Measurements from ENCODE around the gene ASB8. TPM values are rescaled to one million over a fixed set of nuclear protein-coding genes. Genes with fewer than 3 reads are reported as not detected.
"Not testable (repeated sequence)": the region's sequence is repeated elsewhere in the genome, so short reads cannot be mapped to it uniquely, and the experiment has no call there.

ASB8 gene
- polyA plus RNA-seq, 3 donors from 2014 or later, result 68.0 to 140 (median 84.2) TPM

DNA sequence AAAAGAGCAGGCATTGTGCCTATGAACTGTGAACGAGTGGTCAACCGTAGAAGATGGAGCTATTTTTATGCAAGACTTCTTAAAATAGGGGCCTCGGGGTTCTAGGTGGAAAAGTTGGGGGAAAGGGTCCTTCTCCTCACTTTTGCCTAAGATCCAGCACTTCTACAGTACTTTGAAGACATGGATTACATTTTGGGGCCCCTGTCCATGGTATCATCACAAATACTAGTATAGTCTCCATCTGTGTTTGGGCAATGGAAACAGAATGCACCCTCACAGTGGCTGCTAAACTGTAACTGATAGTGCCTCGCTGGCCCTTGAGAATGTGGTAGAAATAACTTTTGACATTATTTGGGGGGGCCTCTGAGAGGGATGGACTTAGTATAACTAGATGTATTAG, 20.7 kb upstream of the ASB8 start:
- H3K4me3 Mint-ChIP-seq, result no peak overlapping the region
- DNase-seq, result no peak
- H3K36me3 Mint-ChIP-seq, result no peaks in the 10 kb centered on the region
- H3K9me3 Mint-ChIP-seq, result no peaks in the 10 kb centered on the region
- no peak overlapping the region for H3K27ac Mint-ChIP-seq
- H3K4me1 Mint-ChIP-seq, result peaks cover 8% of the 10 kb centered on the region in 2 donors
- H3K27me3 Mint-ChIP-seq (ENCODE audit: low read depth in 3 of 3), result peaks cover 5 to 8% (median 7%) of the 10 kb centered on the region in 3 donors

GRCh38 chr12:48176417-48176751, 19.1 kb upstream of the ASB8 start:
- Mint-ChIP-seq H3K36me3 (no peaks in the 10 kb centered on the region), H3K4me3 (no peak overlapping the region), H3K4me1 (no peaks in the 10 kb centered on the region), H3K27ac (no peak overlapping the region), H3K9me3 (no peaks in the 10 kb centered on the region), H3K27me3 (ENCODE audit: low read depth in 3 of 3) (peaks cover 1 to 10% (median 3%) of the 10 kb centered on the region in 3 donors)
- DNase-seq, result no peak

DNA sequence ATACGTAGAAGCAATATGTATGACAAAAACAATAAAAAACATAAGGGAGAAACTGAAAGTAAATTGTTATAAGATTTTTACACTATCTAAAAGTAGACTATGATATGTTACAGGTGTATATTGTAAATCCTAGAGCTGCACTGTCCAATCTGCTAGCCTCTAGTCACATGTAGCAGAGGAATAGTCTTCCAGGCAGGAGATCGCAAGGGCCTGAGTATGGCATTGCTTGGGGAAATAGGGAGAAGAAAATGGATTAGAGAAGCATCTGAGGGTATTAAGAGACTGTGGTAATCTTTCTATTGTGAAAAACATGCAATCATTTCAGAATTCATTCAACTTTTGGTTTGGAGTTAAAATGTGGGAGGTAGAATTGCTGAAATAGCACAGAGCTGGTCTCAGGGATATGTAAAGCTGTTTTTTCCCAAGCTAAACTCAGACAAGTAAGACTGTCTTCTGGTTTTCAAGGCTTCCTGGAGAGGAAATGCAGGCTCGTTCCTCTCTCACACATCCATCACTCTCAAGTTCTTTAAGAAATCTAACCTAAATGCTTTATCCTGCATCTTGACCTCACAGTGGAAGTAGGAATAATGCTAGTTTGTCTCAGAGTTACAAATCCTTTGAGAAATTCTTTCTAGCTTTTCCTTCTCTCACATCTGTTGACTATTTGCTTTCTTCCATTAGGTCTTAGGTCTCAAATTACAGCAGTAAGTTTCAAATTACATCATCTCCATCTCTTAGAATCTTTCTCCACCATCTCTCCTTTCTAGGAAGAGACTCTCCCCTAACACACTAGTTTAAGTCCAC, 18.5 kb upstream of the ASB8 start:
- H3K27me3 Mint-ChIP-seq (ENCODE audit: low read depth in 3 of 3), result peaks cover 1 to 6% (median 3%) of the 10 kb centered on the region in 3 donors
- H3K9me3 Mint-ChIP-seq, result no peaks in the 10 kb centered on the region
- H3K27ac Mint-ChIP-seq, result peak overlapping the region in 1 of 6 donors; percentile 5
- no peaks in the 10 kb centered on the region for H3K36me3 Mint-ChIP-seq
- H3K4me3 Mint-ChIP-seq, result peak overlapping the region in 1 of 5 donors; percentile 33
- no peaks in the 10 kb centered on the region for H3K4me1 Mint-ChIP-seq
- DNase-seq, result no peak

DNA sequence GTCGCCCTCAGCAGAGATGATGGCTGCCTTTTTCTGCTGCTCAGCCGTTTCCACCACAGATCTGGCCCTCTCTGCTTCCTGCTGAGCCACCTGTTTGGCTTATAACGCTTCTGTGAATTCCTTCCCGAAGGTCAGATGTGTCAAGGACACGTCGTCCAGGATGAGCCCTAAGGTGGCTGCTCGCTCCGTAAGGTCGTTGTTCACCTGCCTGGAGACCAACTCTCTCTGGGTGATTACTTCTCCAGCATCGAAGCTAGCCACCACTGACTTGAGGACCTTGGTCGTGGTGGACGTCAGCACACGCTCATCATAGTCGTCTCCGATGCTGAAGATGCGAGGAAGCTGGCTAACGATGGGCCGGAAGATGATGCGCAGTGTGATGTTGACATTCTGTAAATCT, 11.7 kb upstream of the ASB8 start:
- peaks cover 2 to 11% (median 2%) of the 10 kb centered on the region in 3 donors for H3K27me3 Mint-ChIP-seq (ENCODE audit: low read depth in 3 of 3)
- no peaks in the 10 kb centered on the region for H3K36me3 Mint-ChIP-seq
- H3K4me1 Mint-ChIP-seq, result no peaks in the 10 kb centered on the region
- H3K27ac Mint-ChIP-seq, result no peak overlapping the region
- no peak overlapping the region for H3K4me3 Mint-ChIP-seq
- DNase-seq, result no peak
- no peaks in the 10 kb centered on the region for H3K9me3 Mint-ChIP-seq

GRCh38 chr12:48165089-48165981, 8.0 kb upstream of the ASB8 start:
- H3K9me3 Mint-ChIP-seq, result no peaks in the 10 kb centered on the region
- no peak overlapping the region for H3K4me3 Mint-ChIP-seq
- H3K27me3 Mint-ChIP-seq (ENCODE audit: low read depth in 3 of 3), result peaks cover 0 to 10% (median 5%) of the 10 kb centered on the region in 3 donors
- DNase-seq, result peak; percentile 57 to 66 (median 59)
- H3K4me1 Mint-ChIP-seq, result no peaks in the 10 kb centered on the region
- H3K36me3 Mint-ChIP-seq, result no peaks in the 10 kb centered on the region
- no peak overlapping the region for H3K27ac Mint-ChIP-seq

DNA sequence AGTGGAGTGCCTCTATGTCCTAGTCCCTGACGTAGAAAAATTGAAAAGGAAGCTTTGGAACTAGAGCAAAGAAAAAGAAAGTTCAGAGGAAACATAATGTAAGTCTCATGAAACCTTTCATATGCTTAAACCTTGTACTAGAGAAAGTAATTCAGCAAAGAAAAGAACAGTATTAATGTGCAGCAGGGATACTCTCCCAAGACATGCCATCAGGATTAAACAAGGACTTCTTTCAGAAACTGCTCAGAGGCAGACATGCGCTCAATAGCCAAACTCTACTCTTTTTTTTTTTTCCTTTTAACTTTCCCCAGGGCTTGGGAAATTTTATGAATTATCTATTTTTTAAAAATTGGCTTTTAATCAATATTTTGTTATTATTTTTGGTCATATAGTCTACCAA, 7.1 kb upstream of the ASB8 start:
- no peaks in the 10 kb centered on the region for H3K4me1 Mint-ChIP-seq
- H3K36me3 Mint-ChIP-seq, result no peaks in the 10 kb centered on the region
- H3K27me3 Mint-ChIP-seq (ENCODE audit: low read depth in 3 of 3), result peaks cover 0 to 11% (median 6%) of the 10 kb centered on the region in 3 donors
- H3K9me3 Mint-ChIP-seq, result no peaks in the 10 kb centered on the region
- no peak overlapping the region for H3K27ac Mint-ChIP-seq
- no peak for DNase-seq
- no peak overlapping the region for H3K4me3 Mint-ChIP-seq

GRCh38 chr12:48163150-48163747, 5.9 kb upstream of the ASB8 start:
- no peak overlapping the region for H3K27ac Mint-ChIP-seq
- no peak for DNase-seq
- H3K4me3 Mint-ChIP-seq, result no peak overlapping the region
- H3K27me3 Mint-ChIP-seq (ENCODE audit: low read depth in 3 of 3), result peaks cover 0 to 11% (median 5%) of the 10 kb centered on the region in 3 donors
- H3K9me3 Mint-ChIP-seq, result no peaks in the 10 kb centered on the region
- peaks cover 1 to 3% of the 10 kb centered on the region in 2 donors for H3K4me1 Mint-ChIP-seq
- H3K36me3 Mint-ChIP-seq, result no peaks in the 10 kb centered on the region

- Mint-ChIP-seq H3K4me1 (peaks cover 22 to 24% of the 10 kb centered on the region in 2 donors), H3K4me3 (no peak overlapping the region), H3K27ac (no peak overlapping the region), H3K9me3 (no peaks in the 10 kb centered on the region), H3K27me3 (ENCODE audit: low read depth in 3 of 3) (peaks cover 6 to 17% (median 11%) of the 10 kb centered on the region in 3 donors), H3K36me3 (no peaks in the 10 kb centered on the region)
- no peak for DNase-seq
Measured at GRCh38 chr12:48160807-48161206, 3.5 kb upstream of the ASB8 start.

DNA sequence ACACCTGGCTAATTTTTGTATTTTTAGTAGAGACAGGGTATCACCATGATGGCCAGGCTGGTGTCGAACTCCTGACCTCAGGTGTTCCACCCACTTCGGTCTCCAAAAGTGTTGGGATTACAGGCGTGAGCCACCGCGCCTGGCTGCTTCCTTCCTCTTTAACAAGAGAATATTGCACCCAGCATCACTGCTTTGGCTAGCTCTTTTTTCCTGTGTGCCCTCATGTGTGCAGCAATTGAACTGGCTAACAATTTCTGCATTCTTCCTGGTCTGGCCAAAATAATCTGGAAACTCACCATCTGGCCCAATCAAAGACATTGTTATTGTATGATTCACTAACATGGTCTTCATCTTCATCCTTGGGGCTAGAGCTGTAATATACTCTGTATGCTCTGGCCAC, 2.7 kb upstream of the ASB8 start:
- Mint-ChIP-seq H3K4me3 (no peak overlapping the region), H3K9me3 (no peaks in the 10 kb centered on the region), H3K27me3 (ENCODE audit: low read depth in 3 of 3) (peaks cover 6 to 15% (median 11%) of the 10 kb centered on the region in 3 donors), H3K4me1 (peaks cover 22 to 26% of the 10 kb centered on the region in 2 donors), H3K27ac (peak overlapping the region in 1 of 6 donors; percentile 23), H3K36me3 (no peaks in the 10 kb centered on the region)
- DNase-seq, result no peak

GRCh38 chr12:48157889-48158370, 615 bp upstream of the ASB8 start:
- Mint-ChIP-seq H3K4me3 (peak overlapping the region; percentile 89 to 99 (median 96)), H3K27ac (peak overlapping the region; percentile 92 to 98 (median 97)), H3K9me3 (no peaks in the 10 kb centered on the region), H3K27me3 (ENCODE audit: low read depth in 3 of 3) (peaks cover 6 to 13% (median 10%) of the 10 kb centered on the region in 3 donors), H3K4me1 (peaks cover 30 to 41% of the 10 kb centered on the region in 2 donors), H3K36me3 (peaks cover 4 to 7% (median 5%) of the 10 kb centered on the region in 3 donors)
- peak; percentile 14 to 36 (median 20) for DNase-seq

DNA sequence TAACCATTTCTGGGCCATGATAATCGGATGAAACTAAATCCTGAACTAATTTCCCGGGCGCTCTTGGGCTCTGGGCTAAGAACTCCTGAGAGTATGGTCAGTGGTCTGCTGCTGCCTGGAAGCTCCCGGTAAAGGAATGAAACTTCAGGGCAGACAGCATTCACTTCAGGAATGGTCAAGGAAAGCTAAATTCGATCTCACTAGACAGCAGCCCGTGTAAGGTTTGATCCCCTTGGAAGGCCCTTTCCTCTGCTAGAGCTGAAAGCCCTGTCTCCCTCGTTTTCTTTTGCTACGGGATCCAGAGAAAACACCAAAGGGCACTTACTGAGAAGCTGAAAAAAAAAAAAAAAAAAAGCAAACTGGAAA, 680 bp downstream of the ASB8 start:
- peak overlapping the region; percentile 89 to 99 (median 96) for H3K4me3 Mint-ChIP-seq
- no peak for DNase-seq
- peaks cover 30 to 48% of the 10 kb centered on the region in 2 donors for H3K4me1 Mint-ChIP-seq
- peaks cover 6 to 13% (median 9%) of the 10 kb centered on the region in 3 donors for H3K27me3 Mint-ChIP-seq (ENCODE audit: low read depth in 3 of 3)
- peaks cover 6 to 13% (median 12%) of the 10 kb centered on the region in 3 donors for H3K36me3 Mint-ChIP-seq
- H3K27ac Mint-ChIP-seq, result peak overlapping the region; percentile 92 to 98 (median 97)
- no peaks in the 10 kb centered on the region for H3K9me3 Mint-ChIP-seq

GRCh38 chr12:48155786-48156185, 1.5 kb downstream of the ASB8 start:
- Mint-ChIP-seq H3K27me3 (ENCODE audit: low read depth in 3 of 3) (peaks cover 6 to 13% (median 9%) of the 10 kb centered on the region in 3 donors), H3K4me1 (peaks cover 30 to 48% of the 10 kb centered on the region in 2 donors)

DNA sequence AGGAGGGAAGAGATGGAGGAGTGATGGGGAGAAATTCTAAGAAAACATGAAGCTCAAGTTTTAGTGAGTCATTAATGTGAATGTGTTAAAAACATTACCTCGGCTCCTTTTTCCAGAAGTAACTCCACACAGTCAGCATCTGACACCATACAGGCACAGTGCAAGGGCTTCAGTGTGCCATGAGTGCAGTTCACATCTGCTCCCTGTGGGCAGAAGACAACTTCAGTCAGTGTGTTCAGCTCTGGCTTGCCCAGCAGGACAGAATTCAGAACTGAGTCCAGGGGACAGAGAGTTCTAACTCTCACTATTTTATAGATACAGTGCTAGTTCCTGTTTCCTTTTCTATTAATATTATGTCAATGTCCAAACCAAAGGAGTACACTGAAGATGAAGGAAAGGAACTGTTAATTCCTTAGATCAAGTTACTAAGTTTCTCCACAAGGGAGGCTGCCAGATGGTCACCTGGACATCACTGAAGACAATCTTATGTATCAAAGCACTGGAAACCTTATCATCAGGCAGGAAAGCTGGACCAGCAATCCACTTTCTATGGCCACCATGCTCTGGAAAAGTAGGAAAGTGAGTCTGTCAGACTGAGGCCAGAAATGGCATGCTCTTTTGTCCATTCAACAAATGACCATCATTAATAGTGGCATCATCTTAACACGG, 6.1 kb downstream of the ASB8 start:
- H3K36me3 Mint-ChIP-seq, result peaks cover 21 to 50% (median 31%) of the 10 kb centered on the region in 3 donors
- DNase-seq, result no peak
- H3K27me3 Mint-ChIP-seq (ENCODE audit: low read depth in 3 of 3), result no peaks in the 10 kb centered on the region
- no peak overlapping the region for H3K4me3 Mint-ChIP-seq
- H3K9me3 Mint-ChIP-seq, result no peaks in the 10 kb centered on the region
- no peak overlapping the region for H3K27ac Mint-ChIP-seq
- peaks cover 9 to 40% of the 10 kb centered on the region in 2 donors for H3K4me1 Mint-ChIP-seq

More at GRCh38 chr12:48155786-48156185, 1.5 kb downstream of the ASB8 start:
- not testable (repeated sequence) for DNase-seq, H3K9me3 Mint-ChIP-seq
- peak overlapping the region in 3 of 6 donors; percentile 85 to 96 (median 92) for H3K27ac Mint-ChIP-seq
- peaks cover 6 to 14% (median 13%) of the 10 kb centered on the region in 3 donors for H3K36me3 Mint-ChIP-seq
- H3K4me3 Mint-ChIP-seq, result peak overlapping the region; percentile 53 to 99 (median 96)

Measured in immature natural killer cell (primary cell).